Fibroblast of villous mesenchyme (primary cell): ENCODE results near the gene FAF2. TPM values are rescaled to one million over a fixed set of nuclear protein-coding genes. Genes with fewer than 3 reads are reported as not detected.

Source experiments
- DNase-seq: peaks from one replicate; pipeline ENCODE4 v3.0.0-alpha.2; 2010; ENCODE audit warnings: low read depth
- H3K4me3 ChIP-seq: 2 replicates; pipeline ENCODE4 v1.5.1; 2011; ENCODE audit warnings: low read depth, mild to moderate bottlenecking, low read length
- CTCF ChIP-seq: IDR thresholded peaks from 2 replicates; pipeline ENCODE4 v1.5.1; 2012; ENCODE audit warnings: low read depth, mild to moderate bottlenecking, low read length; ENCODE audit not compliant: insufficient read depth
- total RNA-seq: library from RNA; depleted of rRNA; stranded (reverse); fragments of >200 nt; gene quantifications from 2 replicates; pipeline ENCODE4 v1.2.3, GENCODE V29; 2012

The FAF2 gene
- total RNA-seq, 1 donor, result 59.2 TPM

GRCh38 chr5:176542135-176542595 is 94.0 kb downstream of the FAF2 start:
- H3K4me3 ChIP-seq, result peak overlapping the region; percentile 63
- TF ChIP-seq CTCF, result no peak
- no peak for DNase-seq

GRCh38 chr5:176542596-176543427 is 94.6 kb downstream of the FAF2 start:
- TF ChIP-seq CTCF, result no peak
- peak; percentile 21 for DNase-seq
- H3K4me3 ChIP-seq, result peak overlapping the region; percentile 63

GRCh38 chr5:176543428-176544182 is 95.4 kb downstream of the FAF2 start:
- H3K4me3 ChIP-seq, result peak overlapping the region; percentile 63
- no peak for TF ChIP-seq CTCF
- peak; percentile 26 for DNase-seq

- TF ChIP-seq CTCF, result no peak
- no peak overlapping the region for H3K4me3 ChIP-seq
- DNase-seq, result no peak
These were observed 97.2 kb downstream of the FAF2 start for GRCh38 chr5:176545388-176545736.

- no peak overlapping the region for H3K4me3 ChIP-seq
- no peak for TF ChIP-seq CTCF
- no peak for DNase-seq
These were observed 97.7 kb downstream of the FAF2 start for GRCh38 chr5:176545737-176546509.

GRCh38 chr5:176547802-176548201 is 99.6 kb downstream of the FAF2 start:
- TF ChIP-seq CTCF, result no peak
- no peak overlapping the region for H3K4me3 ChIP-seq
- DNase-seq, result peak; percentile 11
